ENCODE data around the gene EBP. TPM values are rescaled to one million over a fixed set of nuclear protein-coding genes. Genes with fewer than 3 reads are reported as not detected.

Gene EBP
- total and polyA plus RNA-seq, 9 donors = 15.4 to 117 (median 26.6) TPM

DNA sequence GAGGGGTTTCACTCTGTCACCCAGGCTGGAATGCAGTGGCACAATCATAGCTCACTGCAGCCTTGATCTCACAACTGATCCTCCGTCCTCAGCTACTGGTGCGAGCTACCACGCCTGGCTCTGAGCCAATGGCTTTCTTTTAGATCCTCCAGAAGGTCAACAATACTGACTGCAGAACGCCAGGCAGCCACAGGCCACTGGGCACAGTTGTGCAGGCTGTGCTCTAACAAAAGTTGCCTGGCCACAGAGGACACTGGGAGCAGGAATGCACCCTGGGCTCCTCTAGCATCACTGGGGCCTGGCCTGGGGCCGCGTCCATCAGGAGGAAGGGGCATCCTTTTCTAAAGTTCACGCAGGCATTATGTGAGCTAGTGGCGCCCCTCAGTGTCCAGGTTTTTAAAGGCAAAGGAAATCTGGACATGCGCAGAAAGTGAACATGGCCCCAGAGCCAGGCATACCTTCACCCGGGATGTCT, 27.7 kb upstream of the EBP start:
- Histone ChIP-seq H3K36me3 (no peaks in the 10 kb centered on the region), H3K4me3 (no peak overlapping the region), H3K9me3 (no peaks in the 10 kb centered on the region), H3K27ac (no peak overlapping the region), H3K27me3 (no peaks in the 10 kb centered on the region), H3K4me1 (ENCODE audit: insufficient read depth) (no peaks in the 10 kb centered on the region)
- 27 to 37% (median 29%) methylated on average over 10 of the region's 10 CpGs for WGBS, 3 donors
- intact Hi-C loops (cut with DNase I) = no loop called here
- peak in 1 of 5 donors; percentile 49 for DNase-seq
- no peak for TF ChIP-seq EP300 (IDR thresholded peaks at IDR 0.05)
- no peak for TF ChIP-seq POLR2A (IDR thresholded peaks at IDR 0.05)
- no peak for TF ChIP-seq CTCF (IDR thresholded peaks at IDR 0.05)

GRCh38 chrX:48496660-48497059, 24.9 kb upstream of the EBP start:
- H3K4me1 ChIP-seq (ENCODE audit: insufficient read depth) = no peaks in the 10 kb centered on the region
- no peaks in the 10 kb centered on the region for H3K36me3 ChIP-seq
- no peaks in the 10 kb centered on the region for H3K9me3 ChIP-seq
- no peak overlapping the region for H3K27ac ChIP-seq
- no peaks in the 10 kb centered on the region for H3K27me3 ChIP-seq
- no peak for DNase-seq
- WGBS, 3 donors = 67 to 79% (median 77%) methylated on average over 4 of the region's 4 CpGs
- H3K4me3 ChIP-seq = no peak overlapping the region
- intact Hi-C loops (cut with DNase I) = no loop called here
- TF ChIP-seq CTCF (IDR thresholded peaks at IDR 0.05) = no peak
- no peak for TF ChIP-seq EP300 (IDR thresholded peaks at IDR 0.05)
- no peak for TF ChIP-seq POLR2A (IDR thresholded peaks at IDR 0.05)

DNA sequence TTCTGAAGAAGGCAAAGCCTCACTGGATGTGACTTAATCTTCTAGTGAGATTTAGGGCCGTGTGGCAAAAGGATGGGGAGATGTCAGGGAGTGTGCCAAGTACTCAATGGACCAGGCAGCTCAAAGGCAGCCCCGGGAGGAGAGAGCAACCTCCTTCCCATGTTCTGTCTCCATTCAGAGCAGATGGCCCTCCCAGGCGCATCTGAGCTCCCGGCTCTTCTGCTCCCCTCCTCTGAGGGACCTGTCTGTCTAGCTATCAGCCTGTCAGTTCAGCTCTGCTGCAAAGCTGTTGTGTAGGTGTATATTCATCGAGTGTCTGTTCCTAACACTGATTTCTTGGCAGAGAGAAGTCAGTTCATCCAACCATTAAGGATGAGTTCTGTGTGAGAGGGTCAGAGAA, 23.7 kb upstream of the EBP start:
- no peaks in the 10 kb centered on the region for H3K36me3 ChIP-seq
- H3K9me3 ChIP-seq = no peaks in the 10 kb centered on the region
- H3K4me3 ChIP-seq = no peak overlapping the region
- intact Hi-C loops (cut with DNase I) = no loop called here
- 56 to 66% (median 62%) methylated on average over 5 of the region's 5 CpGs for WGBS, 3 donors
- no peaks in the 10 kb centered on the region for H3K27me3 ChIP-seq
- TF ChIP-seq POLR2A (IDR thresholded peaks at IDR 0.05) (no peak), EP300 (IDR thresholded peaks at IDR 0.05) (no peak), CTCF (IDR thresholded peaks at IDR 0.05) (no peak)
- DNase-seq = no peak
- no peaks in the 10 kb centered on the region for H3K4me1 ChIP-seq (ENCODE audit: insufficient read depth)
- no peak overlapping the region for H3K27ac ChIP-seq

DNA sequence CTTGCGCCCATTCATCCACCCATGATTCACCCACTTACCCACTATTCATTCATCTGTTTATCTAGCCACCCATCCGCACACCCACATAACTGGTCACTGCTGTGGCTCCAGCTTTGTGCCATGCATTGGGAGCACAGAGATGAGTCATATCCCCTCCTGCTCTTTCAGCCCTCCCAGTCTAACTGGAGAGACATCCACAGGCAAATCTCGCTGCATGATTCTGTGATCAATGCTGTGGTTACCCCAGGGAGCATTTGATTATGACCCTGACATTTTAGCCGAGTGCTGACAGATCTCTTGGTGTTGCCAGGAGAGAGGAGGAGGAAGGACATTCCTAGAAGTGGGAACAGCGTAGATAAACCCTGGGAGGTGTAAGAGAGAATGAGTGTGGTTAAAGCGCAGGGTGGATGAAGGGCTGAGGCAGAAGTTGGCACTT, 23.2 kb upstream of the EBP start:
- Histone ChIP-seq H3K36me3 (no peaks in the 10 kb centered on the region), H3K4me1 (ENCODE audit: insufficient read depth) (no peaks in the 10 kb centered on the region), H3K27ac (no peak overlapping the region), H3K9me3 (no peaks in the 10 kb centered on the region), H3K4me3 (no peak overlapping the region), H3K27me3 (no peaks in the 10 kb centered on the region)
- no peak for DNase-seq
- 62 to 69% (median 64%) methylated on average over 6 of the region's 6 CpGs for WGBS, 3 donors
- TF ChIP-seq POLR2A (IDR thresholded peaks at IDR 0.05) (no peak), CTCF (IDR thresholded peaks at IDR 0.05) (no peak), EP300 (IDR thresholded peaks at IDR 0.05) (no peak)
- intact Hi-C loops (cut with DNase I) = no loop called here
